Measurements from ENCODE around the gene CFAP100. TPM values are rescaled to one million over a fixed set of nuclear protein-coding genes. Genes with fewer than 3 reads are reported as not detected.

Gene CFAP100
- total RNA-seq, 2 donors from 2014 or later: 0.44 to 0.66 TPM

- Histone ChIP-seq H3K9ac (ENCODE audit: extremely low read depth, low read length, poor library complexity, severe bottlenecking) (no peak overlapping the region), H3K4me3 (ENCODE audit: low read length) (no peak overlapping the region), H3K9me3 (ENCODE audit: control insufficient read depth, low read length) (no peaks in the 10 kb centered on the region), H3K36me3 (ENCODE audit: control insufficient read depth, insufficient read depth, low read length) (peaks cover 16% of the 10 kb centered on the region), H3K27ac (ENCODE audit: low read depth, low read length) (no peak overlapping the region), H3K4me1 (ENCODE audit: control insufficient read depth, insufficient read depth, low read length) (no peaks in the 10 kb centered on the region), H3K27me3 (ENCODE audit: control insufficient read depth, insufficient read depth, low read length, poor library complexity, severe bottlenecking) (no peaks in the 10 kb centered on the region)
- H3K4me3 Mint-ChIP-seq: no peak overlapping the region
- WGBS, 2 experiments (ENCODE audit: insufficient coverage in 1 of 2, insufficient read length in 1 of 2): 93 to 96% methylated on average over 7 to 10 of the region's 10 CpGs
- no peaks in the 10 kb centered on the region for H3K4me1 Mint-ChIP-seq
- peak; percentile 34 for DNase-seq
- no peak for TF ChIP-seq CTCF (conservative IDR thresholded peaks at IDR 0.05)
- H3K27ac Mint-ChIP-seq: no peak overlapping the region
- no peaks in the 10 kb centered on the region for H3K9me3 Mint-ChIP-seq
- no peaks in the 10 kb centered on the region for H3K27me3 Mint-ChIP-seq (ENCODE audit: insufficient read depth)
- peaks cover 28% of the 10 kb centered on the region for H3K36me3 Mint-ChIP-seq (ENCODE audit: low read depth)
These were observed 44.0 kb downstream of the CFAP100 start for GRCh38 chr3:126438746-126439145.

- no peak overlapping the region for H3K4me3 ChIP-seq (ENCODE audit: low read length)
- DNase-seq: peak; percentile 43
- H3K36me3 ChIP-seq (ENCODE audit: control insufficient read depth, insufficient read depth, low read length): peaks cover 16% of the 10 kb centered on the region
- no peaks in the 10 kb centered on the region for H3K4me1 Mint-ChIP-seq
- WGBS, 2 experiments (ENCODE audit: insufficient coverage in 1 of 2, insufficient read length in 1 of 2): 84 to 92% methylated on average over 6 to 15 of the region's 15 CpGs
- peak overlapping the region; percentile 66 for H3K27ac Mint-ChIP-seq
- H3K4me3 Mint-ChIP-seq: no peak overlapping the region
- TF ChIP-seq CTCF (conservative IDR thresholded peaks at IDR 0.05): no peak
- no peaks in the 10 kb centered on the region for H3K27me3 ChIP-seq (ENCODE audit: control insufficient read depth, insufficient read depth, low read length, poor library complexity, severe bottlenecking)
- no peaks in the 10 kb centered on the region for H3K9me3 ChIP-seq (ENCODE audit: control insufficient read depth, low read length)
- H3K9ac ChIP-seq (ENCODE audit: extremely low read depth, low read length, poor library complexity, severe bottlenecking): no peak overlapping the region
- no peaks in the 10 kb centered on the region for H3K27me3 Mint-ChIP-seq (ENCODE audit: insufficient read depth)
- H3K9me3 Mint-ChIP-seq: no peaks in the 10 kb centered on the region
- peaks cover 28% of the 10 kb centered on the region for H3K36me3 Mint-ChIP-seq (ENCODE audit: low read depth)
- peak overlapping the region; percentile 49 for H3K27ac ChIP-seq (ENCODE audit: low read depth, low read length)
- no peaks in the 10 kb centered on the region for H3K4me1 ChIP-seq (ENCODE audit: control insufficient read depth, insufficient read depth, low read length)
These were observed 44.7 kb downstream of the CFAP100 start for GRCh38 chr3:126439346-126439967.

- peak; percentile 26 for DNase-seq
- 85 to 90% methylated on average over 9 to 12 of the region's 12 CpGs for WGBS, 2 experiments (ENCODE audit: insufficient coverage in 1 of 2, insufficient read length in 1 of 2)
- no peaks in the 10 kb centered on the region for H3K27me3 ChIP-seq (ENCODE audit: control insufficient read depth, insufficient read depth, low read length, poor library complexity, severe bottlenecking)
- peaks cover 19% of the 10 kb centered on the region for H3K36me3 ChIP-seq (ENCODE audit: control insufficient read depth, insufficient read depth, low read length)
- no peaks in the 10 kb centered on the region for H3K4me1 Mint-ChIP-seq
- H3K4me3 ChIP-seq (ENCODE audit: low read length): no peak overlapping the region
- H3K27ac ChIP-seq (ENCODE audit: low read depth, low read length): no peak overlapping the region
- H3K9me3 Mint-ChIP-seq: no peaks in the 10 kb centered on the region
- no peaks in the 10 kb centered on the region for H3K27me3 Mint-ChIP-seq (ENCODE audit: insufficient read depth)
- peak overlapping the region; percentile 55 for H3K27ac Mint-ChIP-seq
- H3K4me1 ChIP-seq (ENCODE audit: control insufficient read depth, insufficient read depth, low read length): no peaks in the 10 kb centered on the region
- peaks cover 28% of the 10 kb centered on the region for H3K36me3 Mint-ChIP-seq (ENCODE audit: low read depth)
- H3K9me3 ChIP-seq (ENCODE audit: control insufficient read depth, low read length): no peaks in the 10 kb centered on the region
- no peak for TF ChIP-seq CTCF (conservative IDR thresholded peaks at IDR 0.05)
- H3K9ac ChIP-seq (ENCODE audit: extremely low read depth, low read length, poor library complexity, severe bottlenecking): no peak overlapping the region
- no peak overlapping the region for H3K4me3 Mint-ChIP-seq
These were observed 45.4 kb downstream of the CFAP100 start for GRCh38 chr3:126439968-126440708.
